Psoas muscle (tissue), 8 donors: ENCODE measurements around the gene FSD1L. TPM values are rescaled to one million over a fixed set of nuclear protein-coding genes. Genes with fewer than 3 reads are reported as not detected.

Experiments used
- ATAC-seq, 4 donors: fragments of 200-7000 bp; cut with Tn5 transposase; one replicate each; pipeline ENCODE4 v1.9.1; 2020; ENCODE audit warnings: moderate library complexity in 3 of 4, mild to moderate bottlenecking in 2 of 4
- DNase-seq, 2 donors: peaks; one replicate each; pipeline ENCODE4 v3.0.0-alpha.2; 2020
- H3K27ac ChIP-seq: fragments of 200-600 bp; one replicate; pipeline ENCODE4 v1.8.0; 2022
- H3K27me3 ChIP-seq, 3 donors: fragments of 200-600 bp in 1 of 3; one replicate each; pipeline versions ENCODE4 v1.6.1 to v1.8.0; 2013 to 2022; ENCODE audit warnings: low read length in 2 of 3, mild to moderate bottlenecking in 2 of 3, moderate library complexity in 1 of 3; ENCODE audit not compliant: insufficient read depth in 3 of 3
- H3K36me3 ChIP-seq, 2 donors: fragments of 200-600 bp in 1 of 2; one replicate each; pipeline versions ENCODE4 v1.6.1 to v1.8.0; 2013 to 2022; ENCODE audit warnings: low read depth in 1 of 2, mild to moderate bottlenecking in 1 of 2, moderate library complexity in 1 of 2; ENCODE audit not compliant: insufficient read depth in 1 of 2
- H3K4me1 ChIP-seq: fragments of 200-600 bp; one replicate; pipeline ENCODE4 v1.8.0; 2022
- H3K4me3 ChIP-seq: fragments of 200-600 bp; one replicate; pipeline ENCODE4 v1.8.0; 2022; ENCODE audit warnings: mild to moderate bottlenecking
- H3K9me3 ChIP-seq: fragments of 200-600 bp; one replicate; pipeline ENCODE4 v1.8.0; 2022
- WGBS, 3 donors: extraction: QIAGEN DNeasy Blood & Tissue Kit; methylation state at CpG; one replicate each; pipeline versions ENCODE4 v1.1.6 to v1.1.7; 2013; 5-methylcytosine and 5-hydroxymethylcytosine counted together
- intact Hi-C, 2 donors: fragments of 100-400 bp; cut with DNase I; formaldehyde crosslinking; loops; one replicate each; pipeline versions ENCODE4 v1.11.0 to v1.14.2; 2022
- polyA plus RNA-seq, 3 donors: library from polyadenylated mRNA; stranded (reverse); fragments of 200-250 nt; gene quantifications; one replicate each; pipeline ENCODE4 v1.2.3, GENCODE V29; 2013
- total RNA-seq, 4 donors: library from RNA; stranded (reverse); fragmentation: NEBNext Ultra II Directional in 2 of 4; extraction: Animal tissue kit (Norgen Biotek cat#: 25700) in 2 of 4; gene quantifications; one replicate each; pipeline versions ENCODE4 v1.2.1 to v1.2.4, GENCODE V29; 2021 to 2023
- TF ChIP-seq, protein P1 (sequence below): fragments of 200-600 bp; IDR thresholded peaks from one replicate; pipeline ENCODE4 v1.8.0; 2022; ENCODE audit warnings: antibody characterized with exemption
- donor health status: healthy with polysubstance abuse.
- donor health status: DM: no; HTN: no; CAD: no; lungs with moderate emphysema.
- donor health status: Bipolar disorder and iron deficiency.
- donor health status: healthy.
- donor health status: DM: yes; HTN: yes; CAD: no.
- donor health status: DM: no; HTN: no; CAD: no.
- donor health status: DM: no; HTN: no; CAD: no.
- donor health status: DM: yes; HTN: yes; CAD: no.

The FSD1L gene
- total and polyA plus RNA-seq, 7 donors: 5.0 to 28.6 (median 17.0) TPM

DNA sequence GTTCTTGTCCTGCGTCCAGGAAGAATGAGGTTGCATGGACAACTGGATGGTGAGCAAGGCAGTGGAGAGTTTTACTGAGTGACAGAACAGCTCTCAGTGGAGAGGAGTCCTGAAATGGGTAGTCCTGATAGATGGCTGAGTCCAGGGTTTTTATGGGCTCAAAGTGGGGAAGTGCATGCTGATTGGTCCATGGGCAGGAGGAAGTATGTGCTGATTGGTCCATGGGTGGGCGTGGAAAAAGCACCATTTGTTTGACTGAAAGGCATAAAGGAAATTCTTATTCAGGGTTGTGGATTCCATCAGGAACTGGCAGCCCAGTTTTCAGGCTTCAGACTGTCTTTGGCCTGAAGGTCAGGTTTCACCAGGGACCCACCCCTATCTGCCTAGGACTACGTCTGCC lies 10.6 kb downstream of the FSD1L start:
- ATAC-seq: peak; percentile 77 to 89 (median 86)
- 28 to 62% (median 45%) methylated on average over 3 of the region's 3 CpGs for WGBS, 3 donors
- no peak for DNase-seq
- Histone ChIP-seq H3K4me3 (peak overlapping the region; percentile 64), H3K4me1 (peaks cover 38% of the 10 kb centered on the region), H3K9me3 (no peaks in the 10 kb centered on the region), H3K27ac (peak overlapping the region; percentile 96), H3K27me3 (no peaks in the 10 kb centered on the region), H3K36me3 (no peaks in the 10 kb centered on the region)
- TF ChIP-seq, protein P1, sequence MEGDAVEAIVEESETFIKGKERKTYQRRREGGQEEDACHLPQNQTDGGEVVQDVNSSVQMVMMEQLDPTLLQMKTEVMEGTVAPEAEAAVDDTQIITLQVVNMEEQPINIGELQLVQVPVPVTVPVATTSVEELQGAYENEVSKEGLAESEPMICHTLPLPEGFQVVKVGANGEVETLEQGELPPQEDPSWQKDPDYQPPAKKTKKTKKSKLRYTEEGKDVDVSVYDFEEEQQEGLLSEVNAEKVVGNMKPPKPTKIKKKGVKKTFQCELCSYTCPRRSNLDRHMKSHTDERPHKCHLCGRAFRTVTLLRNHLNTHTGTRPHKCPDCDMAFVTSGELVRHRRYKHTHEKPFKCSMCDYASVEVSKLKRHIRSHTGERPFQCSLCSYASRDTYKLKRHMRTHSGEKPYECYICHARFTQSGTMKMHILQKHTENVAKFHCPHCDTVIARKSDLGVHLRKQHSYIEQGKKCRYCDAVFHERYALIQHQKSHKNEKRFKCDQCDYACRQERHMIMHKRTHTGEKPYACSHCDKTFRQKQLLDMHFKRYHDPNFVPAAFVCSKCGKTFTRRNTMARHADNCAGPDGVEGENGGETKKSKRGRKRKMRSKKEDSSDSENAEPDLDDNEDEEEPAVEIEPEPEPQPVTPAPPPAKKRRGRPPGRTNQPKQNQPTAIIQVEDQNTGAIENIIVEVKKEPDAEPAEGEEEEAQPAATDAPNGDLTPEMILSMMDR: no peak
- intact Hi-C loops: loop anchor here in 1 of 2 donors (2.0 kb wide), 2 partner anchors 14 to 22 kb away; no protein-coding TSS in a partner anchor

DNA sequence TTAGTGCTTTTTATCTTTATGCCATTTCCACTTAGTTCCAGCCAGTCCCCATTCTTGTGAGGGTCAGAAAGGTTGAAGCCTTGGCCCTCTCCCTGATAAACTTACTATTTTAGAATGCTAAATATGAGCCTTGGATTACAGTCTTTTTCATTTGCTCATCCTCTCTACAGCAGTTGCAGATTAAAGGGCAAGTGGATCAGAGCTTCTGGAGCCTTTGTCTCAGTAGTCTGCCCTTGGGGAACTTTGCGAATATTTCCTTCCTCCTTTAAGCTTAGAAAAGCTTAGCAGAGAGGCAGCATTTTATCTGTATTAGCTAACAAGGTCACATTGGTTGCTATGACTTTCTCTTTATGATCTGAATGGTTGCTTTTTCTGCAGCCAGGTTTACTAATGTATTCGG lies 11.5 kb downstream of the FSD1L start:
- Histone ChIP-seq H3K9me3 (no peaks in the 10 kb centered on the region), H3K4me3 (peak overlapping the region; percentile 64), H3K27me3 (no peaks in the 10 kb centered on the region), H3K4me1 (peaks cover 38% of the 10 kb centered on the region), H3K36me3 (peaks cover 0 to 1% of the 10 kb centered on the region in 2 donors), H3K27ac (peak overlapping the region; percentile 96)
- ATAC-seq (no peak), DNase-seq (no peak)
- intact Hi-C loops: loop anchor here in 1 of 2 donors (2.0 kb wide), 2 partner anchors 15 to 23 kb away; no protein-coding TSS in a partner anchor
- TF ChIP-seq, protein P1: no peak
- WGBS, 3 donors: 45 to 63% (median 45%) methylated on average over 2 of the region's 2 CpGs

DNA sequence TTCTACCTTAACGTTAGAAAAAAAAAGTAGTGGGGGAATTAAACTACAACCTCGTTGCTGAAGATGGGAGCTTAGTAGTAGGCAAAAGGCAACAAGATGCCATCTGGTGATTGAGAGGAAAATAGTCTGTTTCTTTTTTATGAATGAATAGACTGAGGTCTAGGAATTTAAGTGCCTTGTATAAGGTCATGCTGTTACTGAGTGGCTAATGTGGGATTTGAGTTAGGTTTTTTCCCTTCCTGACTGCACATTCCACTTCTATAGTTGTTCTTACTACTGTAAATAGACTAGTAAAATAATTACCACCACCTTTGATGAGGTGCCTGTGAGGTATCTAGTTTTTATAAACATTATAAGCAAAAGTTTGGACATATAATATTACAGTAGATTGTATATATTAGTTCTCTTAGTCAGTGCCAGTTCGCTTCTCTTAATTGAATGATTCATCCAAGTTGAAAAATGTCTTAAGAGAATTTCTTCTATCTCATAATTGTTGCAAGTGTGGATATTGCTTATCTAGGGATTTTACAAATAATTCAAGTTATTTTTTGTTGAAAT lies 19.1 kb downstream of the FSD1L start:
- ATAC-seq: no peak
- Histone ChIP-seq H3K4me1 (no peaks in the 10 kb centered on the region), H3K9me3 (no peaks in the 10 kb centered on the region), H3K27ac (no peak overlapping the region), H3K36me3 (peaks cover 2 to 70% of the 10 kb centered on the region in 2 donors), H3K4me3 (no peak overlapping the region), H3K27me3 (no peaks in the 10 kb centered on the region)
- 75 to 80% (median 80%) methylated on average over 3 of the region's 3 CpGs for WGBS, 3 donors
- DNase-seq: no peak
- intact Hi-C loops: no loop called here
- TF ChIP-seq, protein P1: no peak

DNA sequence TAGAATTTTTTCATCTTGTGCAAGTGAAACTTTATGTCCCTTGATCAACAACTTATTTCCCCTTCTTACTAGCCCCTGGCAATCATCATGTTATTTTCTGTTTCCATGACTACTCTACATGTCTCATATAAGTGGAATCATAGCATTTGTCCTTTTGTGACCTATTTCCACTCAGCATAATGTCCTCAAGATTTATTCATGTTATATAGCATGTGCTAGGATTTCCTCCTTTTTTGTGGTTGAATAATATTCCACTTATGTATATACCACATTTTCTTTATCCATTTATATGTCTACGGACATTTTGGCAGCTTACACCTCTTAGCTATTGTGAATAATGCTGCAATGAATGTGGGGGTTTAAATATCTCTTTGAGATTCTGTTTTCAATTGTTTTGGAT lies 21.0 kb downstream of the FSD1L start:
- WGBS, 3 donors: 94 to 98% (median 97%) methylated on average over 1 of the region's 1 CpG
- Histone ChIP-seq H3K4me3 (no peak overlapping the region), H3K27me3 (no peaks in the 10 kb centered on the region), H3K4me1 (no peaks in the 10 kb centered on the region), H3K27ac (no peak overlapping the region), H3K36me3 (peaks cover 2 to 71% of the 10 kb centered on the region in 2 donors), H3K9me3 (no peaks in the 10 kb centered on the region)
- no peak for ATAC-seq
- intact Hi-C loops: no loop called here
- DNase-seq: no peak
- TF ChIP-seq, protein P1: no peak

DNA sequence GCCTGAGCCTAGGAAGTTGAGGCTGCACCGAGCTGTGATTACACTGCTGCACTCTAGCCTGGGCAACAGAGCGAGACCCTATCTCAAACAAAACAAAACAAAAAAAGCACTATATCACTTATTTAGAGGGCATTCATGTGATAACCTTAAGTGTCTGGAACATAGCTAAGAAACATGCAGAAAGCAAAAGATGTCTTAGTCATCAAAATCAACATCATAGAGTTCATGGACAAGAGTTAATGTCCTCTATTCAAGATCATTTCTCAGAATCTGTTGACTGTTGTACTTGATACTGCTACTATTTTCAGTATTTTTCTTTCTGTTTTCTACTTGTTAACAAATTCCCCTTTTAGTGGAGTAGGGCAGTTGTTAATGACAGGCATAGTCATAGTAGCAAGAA lies 25.4 kb downstream of the FSD1L start:
- H3K27ac ChIP-seq: no peak overlapping the region
- 97 to 100% (median 97%) methylated on average over 2 of the region's 2 CpGs for WGBS, 3 donors
- H3K36me3 ChIP-seq: peaks cover 2 to 31% of the 10 kb centered on the region in 2 donors
- DNase-seq: no peak
- peaks cover 11% of the 10 kb centered on the region for H3K4me1 ChIP-seq
- intact Hi-C loops: loop anchor here (5.0 kb wide), 1 partner anchor 46 kb away; no protein-coding TSS in a partner anchor
- no peaks in the 10 kb centered on the region for H3K9me3 ChIP-seq
- ATAC-seq: no peak
- H3K27me3 ChIP-seq: no peaks in the 10 kb centered on the region
- TF ChIP-seq, protein P1: no peak
- H3K4me3 ChIP-seq: no peak overlapping the region
